ENCODE measurements around the gene ZNF516. TPM values are rescaled to one million over a fixed set of nuclear protein-coding genes. Genes with fewer than 3 reads are reported as not detected.

ZNF516 gene
- total RNA-seq, 2 experiments from 2014 or later, result 7.4 to 8.4 TPM

DNA sequence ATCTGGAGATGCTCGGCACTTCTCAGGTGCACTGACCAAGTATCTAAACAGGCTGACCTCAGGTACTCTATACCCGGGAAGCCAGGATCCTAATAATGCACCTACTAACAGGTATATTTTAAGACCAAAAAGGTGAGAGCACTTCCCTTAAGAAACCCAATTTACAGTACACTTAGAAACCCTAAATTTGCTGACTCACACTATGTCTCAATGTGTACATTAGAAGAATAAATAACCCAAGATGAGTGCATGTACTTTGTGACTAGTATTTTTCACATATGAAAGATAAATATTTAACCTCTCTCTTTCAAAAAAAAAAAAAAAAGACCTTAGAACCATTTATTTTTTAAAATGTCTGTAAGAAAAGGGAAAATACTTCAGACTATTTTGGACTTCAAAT lies 118.8 kb downstream of the ZNF516 start:
- no peaks in the 10 kb centered on the region for H3K9me3 Mint-ChIP-seq
- DNase-seq, result no peak
- H3K4me3 Mint-ChIP-seq, result no peak overlapping the region
- no peak overlapping the region for H3K27ac Mint-ChIP-seq
- intact Hi-C loops (cut with micrococcal nuclease), result loop anchor here (10.0 kb wide), 4 partner anchors 689 to 1881 kb away; partner anchors contain the start of gene CNDP2
- CTCF ChIA-PET, result interaction anchor here (0.6 to 0.7 kb wide), 2 partner anchors 12 to 1081 kb away, joined by 3 to 4 read pairs; no protein-coding TSS in a partner anchor
- H3K36me3 Mint-ChIP-seq (ENCODE audit: low read depth), result peaks cover 7% of the 10 kb centered on the region
- peaks cover 2% of the 10 kb centered on the region for H3K27me3 Mint-ChIP-seq (ENCODE audit: low read depth)
- H3K4me1 Mint-ChIP-seq (ENCODE audit: low read depth), result peaks cover 46% of the 10 kb centered on the region

GRCh38 chr18:76374330-76375281 lies 120.4 kb downstream of the ZNF516 start:
- no peaks in the 10 kb centered on the region for H3K9me3 Mint-ChIP-seq
- H3K4me3 Mint-ChIP-seq, result no peak overlapping the region
- intact Hi-C loops (cut with micrococcal nuclease), result loop anchor here (1.0 to 10.0 kb wide), 12 partner anchors 36 to 1880 kb away; partner anchors contain the start of genes CNDP2 and PTGR3
- H3K36me3 Mint-ChIP-seq (ENCODE audit: low read depth), result peaks cover 12% of the 10 kb centered on the region
- H3K27me3 Mint-ChIP-seq (ENCODE audit: low read depth), result peaks cover 2% of the 10 kb centered on the region
- peak overlapping the region; percentile 74 for H3K27ac Mint-ChIP-seq
- DNase-seq, result peak; percentile 80
- CTCF ChIA-PET, result interaction anchor here (0.8 kb wide), 1 partner anchor 334 kb away, joined by 3 read pairs; no protein-coding TSS in a partner anchor
- H3K4me1 Mint-ChIP-seq (ENCODE audit: low read depth), result peaks cover 46% of the 10 kb centered on the region

GRCh38 chr18:76373297-76373696 lies 121.7 kb downstream of the ZNF516 start:
- Mint-ChIP-seq H3K36me3 (ENCODE audit: low read depth) (peaks cover 15% of the 10 kb centered on the region), H3K27me3 (ENCODE audit: low read depth) (peaks cover 4% of the 10 kb centered on the region), H3K4me1 (ENCODE audit: low read depth) (peaks cover 46% of the 10 kb centered on the region), H3K27ac (no peak overlapping the region), H3K4me3 (no peak overlapping the region), H3K9me3 (no peaks in the 10 kb centered on the region)
- DNase-seq, result no peak
- CTCF ChIA-PET, result interaction anchor here (0.6 to 0.8 kb wide), 3 partner anchors 25 to 379 kb away, joined by 3 to 8 read pairs (median 4); no protein-coding TSS in a partner anchor
- intact Hi-C loops (cut with micrococcal nuclease), result loop anchor here (10.0 kb wide), 4 partner anchors 692 to 1878 kb away; partner anchors contain the start of gene CNDP2

GRCh38 chr18:76371301-76372203 lies 123.5 kb downstream of the ZNF516 start:
- peaks cover 37% of the 10 kb centered on the region for H3K4me1 Mint-ChIP-seq (ENCODE audit: low read depth)
- intact Hi-C loops (cut with micrococcal nuclease), result loop anchor here (10.0 kb wide), 4 partner anchors 693 to 1877 kb away; partner anchors contain the start of gene CNDP2
- no peak overlapping the region for H3K27ac Mint-ChIP-seq

DNA sequence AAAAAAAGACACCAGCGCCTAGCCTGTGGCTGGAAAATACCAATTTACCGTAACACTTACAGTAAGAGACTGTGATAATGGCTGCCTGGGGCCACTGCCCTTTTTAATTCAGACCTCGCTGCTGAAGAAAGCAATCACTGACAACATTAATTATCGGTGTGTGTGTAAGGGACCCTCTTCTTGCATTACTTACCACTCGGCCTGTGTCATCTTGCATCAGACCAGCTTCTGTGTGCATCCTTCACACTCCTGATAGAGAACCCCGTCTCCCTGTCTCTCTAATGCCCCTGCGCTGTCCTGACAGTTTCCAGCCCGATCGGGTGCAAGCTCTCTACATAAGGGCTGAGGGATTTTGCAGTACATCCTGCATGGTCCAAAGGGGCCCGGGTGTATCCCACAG lies 124.4 kb downstream of the ZNF516 start:
- Mint-ChIP-seq H3K4me1 (ENCODE audit: low read depth) (peaks cover 31% of the 10 kb centered on the region), H3K9me3 (no peaks in the 10 kb centered on the region), H3K27ac (no peak overlapping the region), H3K36me3 (ENCODE audit: low read depth) (peaks cover 12% of the 10 kb centered on the region), H3K4me3 (no peak overlapping the region), H3K27me3 (ENCODE audit: low read depth) (peaks cover 4% of the 10 kb centered on the region)
- no peak for DNase-seq
- intact Hi-C loops (cut with micrococcal nuclease), result loop anchor here (10.0 kb wide), 4 partner anchors 694 to 1876 kb away; partner anchors contain the start of gene CNDP2
- CTCF ChIA-PET, result no interaction called here

More at GRCh38 chr18:76371301-76372203, 123.5 kb downstream of the ZNF516 start:
- Mint-ChIP-seq H3K27me3 (ENCODE audit: low read depth) (peaks cover 4% of the 10 kb centered on the region), H3K4me3 (no peak overlapping the region), H3K36me3 (ENCODE audit: low read depth) (peaks cover 12% of the 10 kb centered on the region), H3K9me3 (no peaks in the 10 kb centered on the region)
- no peak for DNase-seq
- CTCF ChIA-PET, result no interaction called here

GRCh38 chr18:76370201-76370600 lies 124.8 kb downstream of the ZNF516 start:
- Mint-ChIP-seq H3K4me3 (no peak overlapping the region), H3K27ac (no peak overlapping the region), H3K4me1 (ENCODE audit: low read depth) (peaks cover 27% of the 10 kb centered on the region), H3K9me3 (no peaks in the 10 kb centered on the region), H3K36me3 (ENCODE audit: low read depth) (peaks cover 12% of the 10 kb centered on the region), H3K27me3 (ENCODE audit: low read depth) (peaks cover 4% of the 10 kb centered on the region)
- DNase-seq, result no peak
- CTCF ChIA-PET, result no interaction called here
- intact Hi-C loops (cut with micrococcal nuclease), result loop anchor here (10.0 kb wide), 4 partner anchors 695 to 1875 kb away; partner anchors contain the start of gene CNDP2

DNA sequence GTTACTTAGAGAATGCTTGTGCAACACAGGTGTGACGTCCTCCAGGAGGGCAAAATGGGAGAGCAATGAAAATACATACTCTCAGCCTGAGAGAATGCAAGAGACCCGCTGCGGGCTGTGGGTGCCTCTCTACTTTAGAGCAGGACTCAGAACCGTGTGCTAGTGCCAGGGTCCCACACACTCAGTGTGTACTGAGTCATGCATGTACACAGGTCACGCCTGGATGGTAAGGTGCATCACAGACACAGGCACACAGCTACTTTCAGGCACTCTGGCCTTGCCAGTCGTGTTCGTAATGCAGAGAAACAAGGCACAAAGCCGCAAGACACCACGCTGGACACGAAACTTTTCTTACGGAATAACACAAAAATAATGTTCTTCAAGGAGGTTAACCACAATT lies 125.3 kb downstream of the ZNF516 start:
- no peak overlapping the region for H3K4me3 Mint-ChIP-seq
- peaks cover 4% of the 10 kb centered on the region for H3K27me3 Mint-ChIP-seq (ENCODE audit: low read depth)
- CTCF ChIA-PET, result no interaction called here
- DNase-seq, result no peak
- intact Hi-C loops (cut with micrococcal nuclease), result loop anchor here (10.0 kb wide), 4 partner anchors 695 to 1875 kb away; partner anchors contain the start of gene CNDP2
- H3K36me3 Mint-ChIP-seq (ENCODE audit: low read depth), result peaks cover 12% of the 10 kb centered on the region
- peaks cover 24% of the 10 kb centered on the region for H3K4me1 Mint-ChIP-seq (ENCODE audit: low read depth)
- no peak overlapping the region for H3K27ac Mint-ChIP-seq
- no peaks in the 10 kb centered on the region for H3K9me3 Mint-ChIP-seq

GRCh38 chr18:76368976-76369375 lies 126.1 kb downstream of the ZNF516 start:
- H3K27ac Mint-ChIP-seq, result no peak overlapping the region
- no peaks in the 10 kb centered on the region for H3K9me3 Mint-ChIP-seq
- peaks cover 4% of the 10 kb centered on the region for H3K27me3 Mint-ChIP-seq (ENCODE audit: low read depth)
- no peak for DNase-seq
- peaks cover 24% of the 10 kb centered on the region for H3K4me1 Mint-ChIP-seq (ENCODE audit: low read depth)
- no peak overlapping the region for H3K4me3 Mint-ChIP-seq
- peaks cover 12% of the 10 kb centered on the region for H3K36me3 Mint-ChIP-seq (ENCODE audit: low read depth)
- CTCF ChIA-PET, result no interaction called here
- intact Hi-C loops (cut with micrococcal nuclease), result no loop called here

DNA sequence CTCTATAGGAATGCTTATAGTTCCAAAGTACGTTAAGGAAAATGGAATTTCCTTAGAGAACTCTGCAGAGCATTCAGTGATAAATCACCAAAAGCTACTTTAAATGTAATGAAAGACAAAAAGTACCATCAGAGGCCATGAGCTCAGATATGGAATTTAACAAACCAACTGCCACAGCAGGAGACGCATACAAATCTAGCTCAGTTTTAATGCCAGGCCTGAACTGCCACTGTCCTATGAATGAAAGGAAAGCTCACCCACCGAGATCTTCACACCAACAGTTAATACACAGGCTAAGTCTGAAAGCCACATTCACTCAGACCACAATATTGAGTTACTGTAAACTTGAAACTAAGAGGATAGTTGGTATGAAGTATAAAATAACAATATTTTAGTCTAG lies 126.8 kb downstream of the ZNF516 start:
- DNase-seq, result no peak
- Mint-ChIP-seq H3K27me3 (ENCODE audit: low read depth) (peaks cover 4% of the 10 kb centered on the region), H3K4me1 (ENCODE audit: low read depth) (peaks cover 19% of the 10 kb centered on the region), H3K27ac (no peak overlapping the region), H3K36me3 (ENCODE audit: low read depth) (peaks cover 15% of the 10 kb centered on the region), H3K9me3 (no peaks in the 10 kb centered on the region), H3K4me3 (no peak overlapping the region)
- CTCF ChIA-PET, result interaction anchor here (0.5 kb wide), 1 partner anchor 1155 kb away, joined by 3 read pairs; no protein-coding TSS in a partner anchor
- intact Hi-C loops (cut with micrococcal nuclease), result no loop called here

GRCh38 chr18:76367168-76368125 lies 127.6 kb downstream of the ZNF516 start:
- no peak overlapping the region for H3K27ac Mint-ChIP-seq
- peaks cover 16% of the 10 kb centered on the region for H3K4me1 Mint-ChIP-seq (ENCODE audit: low read depth)
- DNase-seq, result no peak
- no peak overlapping the region for H3K4me3 Mint-ChIP-seq
- H3K36me3 Mint-ChIP-seq (ENCODE audit: low read depth), result peaks cover 19% of the 10 kb centered on the region
- intact Hi-C loops (cut with micrococcal nuclease), result no loop called here
- peaks cover 3% of the 10 kb centered on the region for H3K27me3 Mint-ChIP-seq (ENCODE audit: low read depth)
- CTCF ChIA-PET, result interaction anchor here (0.5 kb wide), 1 partner anchor 1154 kb away, joined by 3 read pairs; no protein-coding TSS in a partner anchor
- no peaks in the 10 kb centered on the region for H3K9me3 Mint-ChIP-seq

- Mint-ChIP-seq H3K9me3 (no peaks in the 10 kb centered on the region), H3K4me3 (no peak overlapping the region), H3K36me3 (ENCODE audit: low read depth) (peaks cover 16% of the 10 kb centered on the region), H3K27me3 (ENCODE audit: low read depth) (peaks cover 3% of the 10 kb centered on the region), H3K4me1 (ENCODE audit: low read depth) (peaks cover 16% of the 10 kb centered on the region), H3K27ac (no peak overlapping the region)
- DNase-seq, result no peak
- CTCF ChIA-PET, result interaction anchor here (0.8 kb wide), 1 partner anchor 254 kb away, joined by 3 read pairs; no protein-coding TSS in a partner anchor
- intact Hi-C loops (cut with micrococcal nuclease), result no loop called here
Measured at GRCh38 chr18:76365561-76365960, 129.5 kb downstream of the ZNF516 start.

Data from activated naive CD4-positive, alpha-beta T cell treated with anti-CD3 and anti-CD28 coated beads for 36 hours (primary cell).